Neural cell (in vitro differentiated cells): ENCODE results near the gene SPECC1. TPM values are rescaled to one million over a fixed set of nuclear protein-coding genes. Genes with fewer than 3 reads are reported as not detected.
"Not testable (repeated sequence)": the region's sequence is repeated elsewhere in the genome, so short reads cannot be mapped to it uniquely, and the experiment has no call there.

Experiments used
- H2AFZ ChIP-seq: fragments of 200-600, 300-800 bp; sonication (generic), shearing (Covaris generic); 2 replicates; pipeline ENCODE4 v1.6.0; 2014; ENCODE audit warnings: low read depth, mild to moderate bottlenecking, antibody characterized with exemption, low read length, moderate library complexity
- H3F3A ChIP-seq: fragments of 200-600 bp; shearing (Covaris generic); 2 replicates; pipeline ENCODE4 v1.6.1; 2016; ENCODE audit warnings: mild to moderate bottlenecking, moderate library complexity, mixed read lengths, antibody characterized with exemption, low read length; ENCODE audit not compliant: insufficient read depth, poor library complexity, severe bottlenecking
- H3K27ac ChIP-seq: fragments of 200-600, 300-800 bp; sonication (generic), shearing (Covaris generic); 2 replicates; pipeline ENCODE4 v1.5.1; 2014; ENCODE audit warnings: mild to moderate bottlenecking, low read length, moderate library complexity
- H3K27me3 ChIP-seq: fragments of 300-800, 200-600 bp; sonication (generic), shearing (Covaris generic); 2 replicates; pipeline ENCODE4 v1.6.0; 2014; ENCODE audit warnings: mild to moderate bottlenecking, low read depth, low read length, moderate library complexity; ENCODE audit not compliant: insufficient read depth
- H3K36me3 ChIP-seq: fragments of 300-800, 200-600 bp; sonication (generic), shearing (Covaris generic); 2 replicates; pipeline ENCODE4 v1.5.1; 2014; ENCODE audit warnings: mild to moderate bottlenecking, antibody characterized with exemption, low read length, moderate library complexity; ENCODE audit not compliant: insufficient read depth
- H3K4me2 ChIP-seq: fragments of 300-800, 200-600 bp; sonication (generic), shearing (Covaris generic); 2 replicates; pipeline ENCODE4 v1.6.0; 2014; ENCODE audit warnings: mild to moderate bottlenecking, low read length
- H3K4me3 ChIP-seq: fragments of 300-800, 200-600 bp; sonication (generic), shearing (Covaris generic); 2 replicates; pipeline ENCODE4 v1.5.1; 2014; ENCODE audit warnings: mild to moderate bottlenecking, low read length, moderate library complexity
- H3K79me2 ChIP-seq: fragments of 200-600 bp; shearing (Covaris generic); replicated peaks from 2 replicates; pipeline ENCODE4 v1.6.0; 2014; ENCODE audit warnings: mild to moderate bottlenecking, low read length, moderate library complexity; ENCODE audit not compliant: insufficient read depth
- H3K9ac ChIP-seq: fragments of 300-800, 200-600 bp; sonication (generic), shearing (Covaris generic); 2 replicates; pipeline ENCODE4 v1.6.1; 2016; ENCODE audit warnings: mild to moderate bottlenecking, low read length, mixed read lengths
- H3K9me2 ChIP-seq: fragments of 200-600 bp; shearing (Covaris generic); 2 replicates; pipeline ENCODE4 v1.6.1; 2016; ENCODE audit warnings: mild to moderate bottlenecking, low read length, mixed read lengths; ENCODE audit not compliant: insufficient read depth
- H3K9me3 ChIP-seq: fragments of 200-600, 300-800 bp; sonication (generic), shearing (Covaris generic); 2 replicates; pipeline ENCODE4 v1.6.1; 2016; ENCODE audit warnings: mild to moderate bottlenecking, mixed run types, low read length, moderate library complexity, mixed read lengths
- H4K20me1 ChIP-seq: fragments of 200-600 bp; shearing (Covaris generic); 2 replicates; pipeline ENCODE4 v1.6.1; 2016; ENCODE audit warnings: mild to moderate bottlenecking, mixed run types; ENCODE audit not compliant: insufficient read depth
- CTCF ChIP-seq: fragments of 450-650 bp; IDR thresholded peaks from 2 replicates; pipeline ENCODE4 v1.5.1; 2014; ENCODE audit warnings: antibody characterized with exemption, mild to moderate bottlenecking, moderate library complexity; ENCODE audit not compliant: poor library complexity, severe bottlenecking
- EP300 ChIP-seq: fragments of 450-650 bp; conservative IDR thresholded peaks from 2 replicates; pipeline ENCODE4 v1.6.1; 2014; ENCODE audit warnings: antibody characterized with exemption, mild to moderate bottlenecking, moderate library complexity; ENCODE audit not compliant: poor library complexity, severe bottlenecking
- EZH2 ChIP-seq: fragments of 200-600, 300-800 bp; shearing (Covaris generic), sonication (generic); IDR thresholded peaks from 2 replicates; pipeline ENCODE4 v1.6.1; 2014; ENCODE audit warnings: antibody characterized with exemption, low read length, borderline replicate concordance, mild to moderate bottlenecking; ENCODE audit not compliant: insufficient read depth, poor library complexity, severe bottlenecking
- MXI1 ChIP-seq: fragments of 450-650 bp; conservative IDR thresholded peaks from 2 replicates; pipeline ENCODE4 v1.6.1; 2014; ENCODE audit warnings: antibody characterized with exemption, mild to moderate bottlenecking; ENCODE audit not compliant: poor library complexity, severe bottlenecking
- POLR2AphosphoS5 ChIP-seq: IDR thresholded peaks from 2 replicates; pipeline ENCODE4 v1.6.1; 2012
- RAD21 ChIP-seq: fragments of 450-650 bp; conservative IDR thresholded peaks from 2 replicates; pipeline ENCODE4 v1.6.1; 2014; ENCODE audit warnings: antibody characterized with exemption, mild to moderate bottlenecking, moderate library complexity
- REST ChIP-seq: IDR thresholded peaks from 2 replicates; pipeline ENCODE4 v1.6.1; 2012; ENCODE audit warnings: borderline replicate concordance
- SMC3 ChIP-seq: fragments of 450-650 bp; conservative IDR thresholded peaks from 2 replicates; pipeline ENCODE4 v1.6.1; 2014; ENCODE audit warnings: antibody characterized with exemption, mild to moderate bottlenecking, moderate library complexity; ENCODE audit not compliant: poor library complexity
- TAF1 ChIP-seq: IDR thresholded peaks from 2 replicates; pipeline ENCODE4 v1.6.1; 2012; ENCODE audit warnings: low read depth
- polyA plus RNA-seq: library from polyadenylated mRNA; depleted of rRNA; stranded (reverse); fragments of >200 nt; gene quantifications from 2 replicates; pipeline ENCODE4 v1.2.3, GENCODE V29; 2014

Gene SPECC1
- polyA plus RNA-seq, 1 donor from 2014 or later = 8.6 TPM

GRCh38 chr17:20227720-20228370 is 218.7 kb downstream of the SPECC1 start:
- H4K20me1 ChIP-seq, H3K36me3 ChIP-seq, H3K79me2 ChIP-seq, H3K4me3 ChIP-seq, H3K27ac ChIP-seq, H3K27me3 ChIP-seq, H3F3A ChIP-seq, H3K9ac ChIP-seq, H3K4me2 ChIP-seq, H3K9me3 ChIP-seq, H2AFZ ChIP-seq, H3K9me2 ChIP-seq: not testable (repeated sequence)

GRCh38 chr17:20228410-20228809 is 219.3 kb downstream of the SPECC1 start:
- Histone ChIP-seq H3K9ac (no peak overlapping the region), H4K20me1 (no peaks in the 10 kb centered on the region), H3K9me2 (no peaks in the 10 kb centered on the region), H3F3A (no peaks in the 10 kb centered on the region), H3K4me2 (no peak overlapping the region), H3K36me3 (peaks cover 9% of the 10 kb centered on the region), H3K4me3 (no peak overlapping the region), H2AFZ (no peak overlapping the region), H3K27me3 (no peaks in the 10 kb centered on the region), H3K79me2 (no peaks in the 10 kb centered on the region), H3K27ac (no peak overlapping the region), H3K9me3 (no peaks in the 10 kb centered on the region)
- TF ChIP-seq SMC3 = no peak
- TF ChIP-seq POLR2AphosphoS5 = no peak
- TF ChIP-seq MXI1 = no peak
- no peak for TF ChIP-seq RAD21
- TF ChIP-seq EZH2 = no peak
- no peak for TF ChIP-seq EP300
- no peak for TF ChIP-seq CTCF

- no peaks in the 10 kb centered on the region for H3K9me3 ChIP-seq
- TF ChIP-seq EP300 (no peak), REST (no peak), POLR2AphosphoS5 (no peak), EZH2 (no peak), SMC3 (no peak), MXI1 (no peak), TAF1 (no peak), CTCF (no peak)
- no peak overlapping the region for H3K27ac ChIP-seq
Measured at GRCh38 chr17:20228860-20229259, 219.7 kb downstream of the SPECC1 start.

More at GRCh38 chr17:20228860-20229259, 219.7 kb downstream of the SPECC1 start:
- no peaks in the 10 kb centered on the region for H4K20me1 ChIP-seq
- H3F3A ChIP-seq = no peaks in the 10 kb centered on the region
- no peak overlapping the region for H3K9ac ChIP-seq
- H3K4me3 ChIP-seq = no peak overlapping the region
- H3K36me3 ChIP-seq = peaks cover 9% of the 10 kb centered on the region
- H3K27me3 ChIP-seq = no peaks in the 10 kb centered on the region
- no peaks in the 10 kb centered on the region for H3K79me2 ChIP-seq
- no peak overlapping the region for H3K4me2 ChIP-seq
- H2AFZ ChIP-seq = no peak overlapping the region
- no peaks in the 10 kb centered on the region for H3K9me2 ChIP-seq
